SH-SY5Y (cell line): Measurements from ENCODE around the gene HSP90B1.

Experiments used
- GATA2 ChIP-seq: IDR thresholded peaks from 2 replicates; pipeline ENCODE4 v1.6.1; 2011; ENCODE audit warnings: mild to moderate bottlenecking, low read depth, low read length
- GATA3 ChIP-seq: IDR thresholded peaks from 2 replicates; pipeline ENCODE4 v1.6.1; 2011; ENCODE audit warnings: low read depth, mild to moderate bottlenecking, low read length, moderate library complexity

- no peak for TF ChIP-seq GATA2
- no peak for TF ChIP-seq GATA3
Measured at GRCh38 chr12:103986829-103987228, 56.6 kb downstream of the HSP90B1 start.
